Liver (tissue), 3 donors: Measurements from ENCODE around the gene GTF3C5.

Source experiments
- ATF3 ChIP-seq: IDR thresholded peaks from 2 replicates; pipeline ENCODE4 v1.6.1; 2016; ENCODE audit warnings: antibody characterized with exemption
- CTCF ChIP-seq: fragments of 150-350 bp; IDR thresholded peaks from 2 replicates; pipeline ENCODE4 v1.5.1; 2017; ENCODE audit warnings: improper control_type of control experiment, low read depth, low read length; ENCODE audit not compliant: missing input control
- FOXA1 ChIP-seq: IDR thresholded peaks from 2 replicates; pipeline ENCODE4 v1.6.1; 2016; ENCODE audit warnings: antibody characterized with exemption
- JUND ChIP-seq, 2 donors: IDR thresholded peaks; 2 replicates each; pipeline ENCODE4 v1.6.1; 2016; ENCODE audit warnings: antibody characterized with exemption in 2 of 2
- RAD21 ChIP-seq, 2 donors: IDR thresholded peaks; 2 replicates each; pipeline ENCODE4 v1.6.1; 2016; ENCODE audit warnings: antibody characterized with exemption in 2 of 2, mild to moderate bottlenecking in 2 of 2
- REST ChIP-seq: IDR thresholded peaks from 2 replicates; pipeline ENCODE4 v1.6.1; 2016; ENCODE audit warnings: antibody characterized with exemption, mild to moderate bottlenecking
- YY1 ChIP-seq: IDR thresholded peaks from 2 replicates; pipeline ENCODE4 v1.6.1; 2016; ENCODE audit warnings: antibody characterized with exemption, mild to moderate bottlenecking
- ZBTB33 ChIP-seq: IDR thresholded peaks from 2 replicates; pipeline ENCODE4 v1.6.1; 2016; ENCODE audit warnings: antibody characterized with exemption
- donor health status: healthy.
- donor health status: healthy.

- no peak for TF ChIP-seq RAD21 (IDR thresholded peaks at IDR 0.05)
- TF ChIP-seq JUND (IDR thresholded peaks at IDR 0.05) = no peak
- no peak for TF ChIP-seq REST
- no peak for TF ChIP-seq YY1
- no peak for TF ChIP-seq CTCF
- TF ChIP-seq FOXA1 = no peak
- no peak for TF ChIP-seq ATF3
- no peak for TF ChIP-seq ZBTB33
These were observed 25.1 kb downstream of the GTF3C5 start for GRCh38 chr9:133055788-133056420.
